ENCODE data around the gene S100A3. TPM values are rescaled to one million over a fixed set of nuclear protein-coding genes. Genes with fewer than 3 reads are reported as not detected.
A peak's percentile ranks its signal among the peaks of the same experiment; 100 is the strongest.
"Not testable (repeated sequence)": the region's sequence is repeated elsewhere in the genome, so short reads cannot be mapped to it uniquely, and the experiment has no call there.

The S100A3 gene
- total RNA-seq, 2 donors from 2014 or later: 0.77 to 3.3 TPM

GRCh38 chr1:153572569-153573015, 23.5 kb upstream of the S100A3 start:
- DNase-seq (peak; percentile 87), ATAC-seq (peak; percentile 81 to 90)
- intact Hi-C loops (cut with DNase I): loop anchor here in 1 of 2 donors (5.0 to 10.0 kb wide), 2 partner anchors 45 to 92 kb away; partner anchors contain the start of gene S100A14

DNA sequence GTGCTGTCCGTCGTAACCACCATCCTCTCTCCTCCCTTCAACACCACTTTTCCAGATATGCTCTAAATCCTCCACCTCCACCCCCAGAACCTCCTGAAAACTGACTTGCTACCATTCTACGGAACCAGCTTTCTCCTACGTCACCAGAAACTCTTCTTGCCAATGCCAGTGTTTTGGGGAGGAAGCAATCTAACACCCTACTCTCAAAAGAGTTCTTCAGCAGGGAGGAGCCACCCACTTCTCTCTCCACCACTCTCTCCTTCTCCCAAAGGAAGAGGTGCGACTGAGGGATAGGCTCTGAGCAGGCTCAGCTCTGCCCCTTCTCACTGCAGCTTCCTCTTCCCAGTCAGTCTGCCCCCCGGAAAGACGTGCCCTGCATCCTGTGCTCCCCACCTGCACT, 22.6 kb upstream of the S100A3 start:
- intact Hi-C loops (cut with DNase I): loop anchor here in 1 of 2 donors (5.0 to 10.0 kb wide), 2 partner anchors 46 to 93 kb away; partner anchors contain the start of gene S100A14

GRCh38 chr1:153570874-153571273, 21.8 kb upstream of the S100A3 start:
- intact Hi-C loops (cut with DNase I): loop anchor here in 1 of 2 donors (5.0 to 10.0 kb wide), 2 partner anchors 46 to 94 kb away; partner anchors contain the start of gene S100A14
- DNase-seq: no peak

More for the DNA sequence above, 22.6 kb upstream of the S100A3 start:
- DNase-seq (no peak), ATAC-seq (no peak)

GRCh38 chr1:153569465-153569864, 20.4 kb upstream of the S100A3 start:
- no peak for DNase-seq
- no peak for ATAC-seq
- intact Hi-C loops (cut with DNase I): loop anchor here (2.0 to 5.0 kb wide), 3 partner anchors 37 to 217 kb away; no protein-coding TSS in a partner anchor

More at GRCh38 chr1:153570874-153571273, 21.8 kb upstream of the S100A3 start:
- ATAC-seq: no peak

DNA sequence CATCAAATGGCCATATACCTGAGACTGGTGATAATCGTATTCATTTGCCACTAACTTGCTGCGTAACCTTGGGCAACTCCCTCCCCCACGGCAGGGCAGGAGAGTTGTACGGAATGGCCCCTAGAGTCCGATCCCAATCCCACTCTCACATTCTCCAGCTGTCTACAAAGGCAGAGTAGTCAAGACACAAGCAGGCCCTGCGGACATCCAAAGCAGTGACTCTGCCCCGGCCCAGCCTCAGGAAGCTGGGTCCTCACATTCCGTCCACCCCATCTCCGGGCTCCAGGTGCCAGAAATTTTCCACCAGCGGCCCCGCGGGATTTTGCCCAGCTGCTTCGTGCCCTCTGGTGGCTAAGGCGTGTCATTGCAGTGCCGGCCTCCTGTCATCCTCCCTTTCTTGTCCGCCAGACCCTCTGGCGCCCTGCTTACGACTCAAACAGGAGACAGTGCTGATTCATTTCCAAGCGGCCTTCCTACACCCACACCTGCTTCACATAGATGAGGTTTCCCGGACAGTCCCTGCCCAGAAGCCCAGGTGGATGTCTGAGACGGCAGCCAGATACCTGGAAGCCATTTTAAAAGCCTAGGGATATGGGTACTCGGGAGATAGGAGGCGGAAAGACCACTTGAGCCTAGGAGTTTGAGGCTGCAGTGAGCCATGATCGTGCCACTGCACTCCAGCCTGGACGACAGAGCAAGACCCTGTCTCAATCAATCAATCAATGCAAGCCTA, 19.5 kb upstream of the S100A3 start:
- intact Hi-C loops (cut with DNase I): loop anchor here (1.0 to 5.0 kb wide), 4 partner anchors 36 to 216 kb away; no protein-coding TSS in a partner anchor

GRCh38 chr1:153567621-153568366, 18.7 kb upstream of the S100A3 start:
- intact Hi-C loops (cut with DNase I): loop anchor here (1.0 to 5.0 kb wide), 5 partner anchors 33 to 215 kb away; partner anchors contain the start of gene S100A6 (in 1 of the 2)
- DNase-seq (peak; percentile 29), ATAC-seq (peak in 1 of 2 donors; percentile 31)

More for the DNA sequence above, 19.5 kb upstream of the S100A3 start:
- DNase-seq (peak; percentile 91), ATAC-seq (peak; percentile 16 to 35)

GRCh38 chr1:153566414-153567371, 17.6 kb upstream of the S100A3 start:
- DNase-seq: peak; percentile 97
- intact Hi-C loops (cut with DNase I): loop anchor here (2.0 to 5.0 kb wide), 3 partner anchors 32 to 214 kb away; partner anchors contain the start of gene S100A6 (in 1 of the 2)
- peak; percentile 86 to 93 for ATAC-seq

- DNase-seq: peak; percentile 67
- peak; percentile 17 to 73 for ATAC-seq
- intact Hi-C loops (cut with DNase I): loop anchor here (2.0 to 5.0 kb wide), 3 partner anchors 31 to 213 kb away; partner anchors contain the start of gene S100A6 (in 1 of the 2)
These were observed 16.7 kb upstream of the S100A3 start, which contains the start of gene S100A2 for GRCh38 chr1:153565529-153566374. Gene S100A2, minus strand, starts transcription at chr1:153565844. Its CDS starts 1,967 bp downstream, at chr1:153563877.

DNA sequence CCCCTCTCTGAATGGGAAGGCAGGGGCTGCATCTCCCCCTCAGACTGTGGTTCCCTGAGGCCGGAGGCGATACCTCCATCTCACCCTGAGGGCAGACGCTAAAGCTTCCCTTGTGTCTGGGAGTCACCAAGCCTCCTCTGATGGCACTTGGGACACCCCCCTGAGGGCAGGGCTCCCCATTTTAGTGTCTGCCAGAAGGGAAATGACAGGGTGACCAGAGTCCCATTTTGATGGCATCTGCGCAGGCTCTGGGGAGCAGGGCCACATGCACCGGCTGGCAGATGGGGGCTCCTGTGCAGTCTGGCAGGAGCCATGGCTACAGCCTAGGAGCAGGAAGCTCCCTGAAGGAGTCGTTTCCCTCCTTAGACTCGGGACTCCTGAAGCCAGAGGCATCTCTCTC, 14.9 kb upstream of the S100A3 start:
- intact Hi-C loops (cut with DNase I): no loop called here
- no peak for ATAC-seq
- DNase-seq: no peak

GRCh38 chr1:153563483-153563901, 14.4 kb upstream of the S100A3 start:
- intact Hi-C loops (cut with DNase I): no loop called here
- DNase-seq: no peak
- ATAC-seq: no peak

DNA sequence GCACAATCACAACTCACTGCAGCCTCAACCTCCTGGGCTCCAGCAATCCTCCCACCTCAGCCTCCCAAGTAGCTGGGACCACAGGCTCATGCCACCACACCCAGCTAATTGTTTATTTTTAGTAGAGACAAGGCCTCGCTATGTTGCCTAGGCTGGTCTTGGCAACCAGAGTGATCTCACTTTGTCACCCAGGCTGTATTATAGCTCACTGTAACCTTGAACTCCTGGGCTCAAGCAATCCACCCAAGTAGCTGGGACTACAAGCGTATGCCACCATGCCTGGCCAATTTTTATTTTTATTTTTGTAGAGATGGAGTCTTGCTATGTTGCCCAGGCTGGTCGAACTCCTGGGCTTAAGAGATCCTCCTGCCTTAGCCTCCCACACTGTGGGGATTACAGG, 13.0 kb upstream of the S100A3 start:
- ATAC-seq; DNase-seq; intact Hi-C loops (cut with DNase I): not testable (repeated sequence)

DNA sequence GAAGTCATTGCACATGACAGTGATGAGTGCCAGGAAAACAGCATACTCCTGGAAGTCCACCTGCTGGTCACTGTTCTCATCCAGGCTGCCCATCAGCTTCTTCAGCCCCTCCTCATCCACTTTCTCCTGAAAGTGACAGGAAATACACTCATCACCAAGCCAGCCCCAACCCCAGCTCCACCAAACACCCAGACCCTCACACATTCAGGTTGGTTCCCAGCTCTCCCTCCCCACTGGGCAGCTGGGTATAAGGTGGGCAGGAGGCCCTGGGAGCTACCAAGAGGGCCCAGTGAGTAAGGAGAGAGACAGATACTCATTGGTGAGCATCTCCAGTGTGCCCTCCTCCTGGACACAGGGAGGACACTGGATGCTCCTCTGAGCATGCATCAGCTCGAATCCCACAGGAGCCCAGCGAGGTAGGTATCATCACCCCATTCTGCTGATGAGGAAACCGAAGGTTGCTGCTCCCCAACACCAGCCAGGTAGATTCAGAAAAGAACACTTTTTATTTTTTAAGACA, 12.5 kb upstream of the S100A3 start:
- intact Hi-C loops (cut with DNase I): no loop called here

GRCh38 chr1:153560771-153561465, 11.9 kb upstream of the S100A3 start:
- intact Hi-C loops (cut with DNase I): no loop called here
- no peak for ATAC-seq
- no peak for DNase-seq

More for the DNA sequence above, 12.5 kb upstream of the S100A3 start:
- DNase-seq: no peak
- no peak for ATAC-seq

DNA sequence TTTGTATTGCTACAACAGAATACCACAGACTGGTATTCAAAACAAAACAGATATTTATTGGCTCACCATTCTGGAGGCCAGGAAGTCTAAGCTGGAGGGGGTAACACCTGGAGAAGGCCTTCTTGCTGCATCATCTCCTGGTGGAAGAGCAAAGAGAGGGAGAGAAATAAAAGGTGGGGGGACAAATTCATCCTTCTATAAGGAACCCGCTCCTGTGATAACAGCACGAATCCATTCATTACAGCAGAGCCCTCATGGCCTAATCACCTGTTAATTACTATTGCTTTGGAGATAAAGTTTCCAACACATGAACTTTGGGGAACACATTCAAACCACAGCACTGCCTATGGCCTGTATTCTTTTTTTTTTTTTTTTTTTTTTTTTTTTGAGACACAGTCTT, 11.2 kb upstream of the S100A3 start:
- DNase-seq (no peak), ATAC-seq (no peak)
- intact Hi-C loops (cut with DNase I): no loop called here

GRCh38 chr1:153557877-153558276, 8.8 kb upstream of the S100A3 start:
- ATAC-seq (no peak), DNase-seq (no peak)
- intact Hi-C loops (cut with DNase I): no loop called here

- intact Hi-C loops (cut with DNase I): no loop called here
- ATAC-seq: no peak
- no peak for DNase-seq
These were observed 7.3 kb upstream of the S100A3 start for GRCh38 chr1:153556348-153556747.

Measured in left cardiac atrium (tissue), 4 donors.